Suprapubic skin (tissue), 3 donors: Measurements from ENCODE around the gene LITAFD.

Experiments used
- POLR2A ChIP-seq, 2 donors: fragments of 450-650 bp; IDR thresholded peaks; one replicate each; pipeline ENCODE4 v1.6.1; 2017; ENCODE audit warnings: antibody characterized with exemption in 2 of 2, mild to moderate bottlenecking in 2 of 2, moderate library complexity in 2 of 2
- TF ChIP-seq, protein P1 (sequence below), 2 donors: fragments of 200-600 bp in 1 of 2; fragments of 450-650 bp in 1 of 2; sonication (generic) in 1 of 2; IDR thresholded peaks; one replicate each; pipeline ENCODE4 v1.5.1; 2016 to 2019; ENCODE audit warnings: antibody characterized with exemption in 2 of 2, mild to moderate bottlenecking in 1 of 2, moderate library complexity in 1 of 2

GRCh38 chr16:8905795-8906591 lies 23.8 kb downstream of the LITAFD start:
- TF ChIP-seq, protein P1, sequence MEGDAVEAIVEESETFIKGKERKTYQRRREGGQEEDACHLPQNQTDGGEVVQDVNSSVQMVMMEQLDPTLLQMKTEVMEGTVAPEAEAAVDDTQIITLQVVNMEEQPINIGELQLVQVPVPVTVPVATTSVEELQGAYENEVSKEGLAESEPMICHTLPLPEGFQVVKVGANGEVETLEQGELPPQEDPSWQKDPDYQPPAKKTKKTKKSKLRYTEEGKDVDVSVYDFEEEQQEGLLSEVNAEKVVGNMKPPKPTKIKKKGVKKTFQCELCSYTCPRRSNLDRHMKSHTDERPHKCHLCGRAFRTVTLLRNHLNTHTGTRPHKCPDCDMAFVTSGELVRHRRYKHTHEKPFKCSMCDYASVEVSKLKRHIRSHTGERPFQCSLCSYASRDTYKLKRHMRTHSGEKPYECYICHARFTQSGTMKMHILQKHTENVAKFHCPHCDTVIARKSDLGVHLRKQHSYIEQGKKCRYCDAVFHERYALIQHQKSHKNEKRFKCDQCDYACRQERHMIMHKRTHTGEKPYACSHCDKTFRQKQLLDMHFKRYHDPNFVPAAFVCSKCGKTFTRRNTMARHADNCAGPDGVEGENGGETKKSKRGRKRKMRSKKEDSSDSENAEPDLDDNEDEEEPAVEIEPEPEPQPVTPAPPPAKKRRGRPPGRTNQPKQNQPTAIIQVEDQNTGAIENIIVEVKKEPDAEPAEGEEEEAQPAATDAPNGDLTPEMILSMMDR (IDR thresholded peaks at IDR 0.05), result no peak
- TF ChIP-seq POLR2A (IDR thresholded peaks at IDR 0.05), result no peak
